ENCODE data around the gene VAMP5. TPM values are rescaled to one million over a fixed set of nuclear protein-coding genes. Genes with fewer than 3 reads are reported as not detected.

VAMP5 gene
- total and polyA plus RNA-seq, 2 donors from 2014 or later: 46.0 to 145 TPM

DNA sequence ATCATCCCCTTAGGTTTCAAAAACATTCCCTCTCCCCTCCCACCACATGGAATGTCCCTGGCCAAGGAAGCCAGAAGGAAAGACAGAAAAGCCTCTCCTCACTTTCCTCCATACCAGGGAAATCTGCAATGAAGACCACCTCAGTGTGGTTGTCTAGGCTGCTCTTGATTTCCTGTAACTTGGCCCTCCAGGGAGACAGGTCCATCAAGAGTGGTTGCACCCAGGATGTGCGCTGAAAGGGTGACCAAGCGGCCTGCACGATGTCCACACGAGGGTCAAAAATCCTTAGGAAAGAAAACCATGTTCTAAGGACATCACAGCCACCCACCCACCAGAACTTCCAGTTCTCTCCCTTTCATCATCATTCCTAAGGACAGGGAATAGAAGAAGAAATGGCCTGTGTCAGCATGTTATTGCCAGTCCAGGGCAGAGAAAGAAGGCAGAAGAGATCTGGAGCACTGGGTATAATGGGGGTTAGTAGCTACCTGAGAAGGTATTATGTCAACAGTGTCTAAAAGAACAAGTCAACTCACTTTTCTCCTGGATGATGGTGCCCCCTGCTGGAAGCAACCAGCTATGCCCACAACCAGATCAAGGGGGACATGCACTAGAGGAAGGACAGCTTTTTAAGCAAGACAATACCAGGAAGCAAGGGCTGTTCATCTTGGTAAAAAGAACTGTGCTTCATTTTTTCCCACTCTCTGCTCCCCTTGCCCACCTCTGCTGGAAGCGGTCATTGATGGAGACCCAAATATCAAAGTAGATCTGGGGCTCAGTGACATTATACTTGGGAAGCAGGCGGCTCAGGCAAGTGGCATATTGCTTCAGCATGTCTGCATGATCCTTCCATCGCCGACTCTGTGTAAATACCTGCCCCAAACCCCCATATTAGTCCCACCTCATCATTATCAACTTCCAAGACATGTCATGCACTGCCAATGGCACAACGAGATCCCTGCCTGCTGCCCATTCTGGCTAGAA lies 32.2 kb upstream of the VAMP5 start:
- H3K36me3 ChIP-seq (ENCODE audit: control insufficient read depth in 2 of 3, insufficient read depth in 3 of 3, low read length in 3 of 3): peaks cover 11 to 43% (median 25%) of the 10 kb centered on the region in 3 donors
- intact Hi-C loops (cut with DNase I): loop anchor here (5.0 kb wide), 1 partner anchor 130 kb away; no protein-coding TSS in a partner anchor

DNA sequence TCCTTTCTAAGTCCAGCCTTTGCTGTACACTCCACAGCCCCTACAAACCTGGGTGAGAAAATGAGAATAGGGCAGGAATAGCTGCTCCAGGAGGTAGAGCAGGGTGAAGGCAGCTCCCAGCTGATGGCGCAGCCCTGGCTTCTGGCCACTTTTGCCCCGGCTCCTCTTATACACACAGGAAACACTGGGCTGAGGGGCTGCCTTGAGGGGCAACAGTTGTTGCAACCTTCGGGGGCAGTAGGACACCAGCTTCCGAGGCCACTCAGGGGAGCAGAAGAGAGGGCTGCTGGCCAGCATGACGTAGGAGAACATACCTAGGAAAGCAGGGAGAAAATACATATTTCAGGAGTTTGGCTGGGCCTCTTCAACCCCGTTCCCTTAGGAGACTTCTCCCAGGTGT lies 31.0 kb upstream of the VAMP5 start:
- FAIRE-seq (no peak), DNase-seq (no peak)
- TF ChIP-seq, protein P1, sequence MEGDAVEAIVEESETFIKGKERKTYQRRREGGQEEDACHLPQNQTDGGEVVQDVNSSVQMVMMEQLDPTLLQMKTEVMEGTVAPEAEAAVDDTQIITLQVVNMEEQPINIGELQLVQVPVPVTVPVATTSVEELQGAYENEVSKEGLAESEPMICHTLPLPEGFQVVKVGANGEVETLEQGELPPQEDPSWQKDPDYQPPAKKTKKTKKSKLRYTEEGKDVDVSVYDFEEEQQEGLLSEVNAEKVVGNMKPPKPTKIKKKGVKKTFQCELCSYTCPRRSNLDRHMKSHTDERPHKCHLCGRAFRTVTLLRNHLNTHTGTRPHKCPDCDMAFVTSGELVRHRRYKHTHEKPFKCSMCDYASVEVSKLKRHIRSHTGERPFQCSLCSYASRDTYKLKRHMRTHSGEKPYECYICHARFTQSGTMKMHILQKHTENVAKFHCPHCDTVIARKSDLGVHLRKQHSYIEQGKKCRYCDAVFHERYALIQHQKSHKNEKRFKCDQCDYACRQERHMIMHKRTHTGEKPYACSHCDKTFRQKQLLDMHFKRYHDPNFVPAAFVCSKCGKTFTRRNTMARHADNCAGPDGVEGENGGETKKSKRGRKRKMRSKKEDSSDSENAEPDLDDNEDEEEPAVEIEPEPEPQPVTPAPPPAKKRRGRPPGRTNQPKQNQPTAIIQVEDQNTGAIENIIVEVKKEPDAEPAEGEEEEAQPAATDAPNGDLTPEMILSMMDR (IDR thresholded peaks at IDR 0.05; ENCODE audit: borderline replicate concordance, extremely low read depth, insufficient read depth): no peak
- no peak overlapping the region for H3K27ac ChIP-seq (ENCODE audit: low read depth in 2 of 2, low read length in 2 of 2)
- no peaks in the 10 kb centered on the region for H3K27me3 ChIP-seq (ENCODE audit: control insufficient read depth, insufficient read depth, low read length)
- no peak overlapping the region for H3K4me3 ChIP-seq (ENCODE audit: low read length in 3 of 3)
- no peaks in the 10 kb centered on the region for H3K9me3 ChIP-seq (ENCODE audit: control insufficient read depth in 2 of 3, insufficient read depth in 1 of 3, low read length in 3 of 3)
- H3K36me3 ChIP-seq (ENCODE audit: control insufficient read depth in 2 of 3, insufficient read depth in 3 of 3, low read length in 3 of 3): peaks cover 11 to 48% (median 28%) of the 10 kb centered on the region in 3 donors
- H3K4me1 ChIP-seq (ENCODE audit: control insufficient read depth in 2 of 3, insufficient read depth in 2 of 3, low read depth in 1 of 3, low read length in 3 of 3): peaks cover 0 to 8% (median 0%) of the 10 kb centered on the region in 3 donors
- H3K9ac ChIP-seq (ENCODE audit: low read length in 3 of 3): no peak overlapping the region
- intact Hi-C loops (cut with DNase I): loop anchor here (5.0 kb wide), 1 partner anchor 131 kb away; no protein-coding TSS in a partner anchor

More for the DNA sequence above, 32.2 kb upstream of the VAMP5 start:
- peaks cover 0 to 8% (median 0%) of the 10 kb centered on the region in 3 donors for H3K4me1 ChIP-seq (ENCODE audit: control insufficient read depth in 2 of 3, insufficient read depth in 2 of 3, low read depth in 1 of 3, low read length in 3 of 3)
- FAIRE-seq: no peak
- H3K9ac ChIP-seq (ENCODE audit: low read length in 3 of 3): no peak overlapping the region
- no peaks in the 10 kb centered on the region for H3K9me3 ChIP-seq (ENCODE audit: control insufficient read depth in 2 of 3, insufficient read depth in 1 of 3, low read length in 3 of 3)
- TF ChIP-seq, protein P1 (IDR thresholded peaks at IDR 0.05; ENCODE audit: borderline replicate concordance, extremely low read depth, insufficient read depth): peak; percentile 96
- H3K27ac ChIP-seq (ENCODE audit: low read depth in 2 of 2, low read length in 2 of 2): no peak overlapping the region
- peak; percentile 87 to 91 (median 88) for DNase-seq
- no peaks in the 10 kb centered on the region for H3K27me3 ChIP-seq (ENCODE audit: control insufficient read depth, insufficient read depth, low read length)
- H3K4me3 ChIP-seq (ENCODE audit: low read length in 3 of 3): no peak overlapping the region

DNA sequence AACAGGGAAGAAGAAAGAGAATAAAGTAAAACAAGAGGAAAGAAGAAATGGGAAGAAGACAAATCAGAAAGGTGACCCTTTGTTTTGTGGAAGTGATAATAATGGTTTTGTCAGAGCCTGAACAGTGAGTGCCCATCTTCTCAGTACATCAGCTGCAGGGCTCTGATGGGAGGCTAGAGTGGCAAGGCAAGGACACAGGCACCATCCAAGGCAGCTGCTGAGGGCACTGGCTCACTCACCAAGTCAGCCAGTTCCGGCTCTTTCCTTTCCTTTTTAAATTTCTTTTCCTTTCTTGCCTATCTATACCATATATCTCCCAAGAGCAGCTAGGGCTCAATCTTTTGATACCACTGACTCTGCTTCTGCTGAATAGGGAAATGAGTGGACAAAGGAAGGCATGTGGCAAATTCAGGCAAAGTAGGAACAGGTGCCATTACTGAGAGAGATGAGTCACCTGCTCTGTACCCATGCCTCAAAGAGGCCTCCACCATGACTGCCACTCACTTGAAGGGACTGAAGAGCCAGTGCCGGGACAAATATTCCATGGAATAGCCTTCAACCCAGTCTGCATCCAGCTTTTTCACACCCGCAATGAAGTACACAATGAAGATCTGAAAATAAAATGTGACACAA lies 29.1 kb upstream of the VAMP5 start:
- no peak for DNase-seq
- H3K4me3 ChIP-seq (ENCODE audit: low read length in 3 of 3): no peak overlapping the region
- H3K36me3 ChIP-seq (ENCODE audit: control insufficient read depth in 2 of 3, insufficient read depth in 3 of 3, low read length in 3 of 3): peaks cover 9 to 54% (median 27%) of the 10 kb centered on the region in 3 donors
- intact Hi-C loops (cut with DNase I): loop anchor here (5.0 kb wide), 1 partner anchor 133 kb away; no protein-coding TSS in a partner anchor
- no peak for FAIRE-seq
- no peaks in the 10 kb centered on the region for H3K27me3 ChIP-seq (ENCODE audit: control insufficient read depth, insufficient read depth, low read length)
- no peak overlapping the region for H3K27ac ChIP-seq (ENCODE audit: low read depth in 2 of 2, low read length in 2 of 2)
- H3K9me3 ChIP-seq (ENCODE audit: control insufficient read depth in 2 of 3, insufficient read depth in 1 of 3, low read length in 3 of 3): no peaks in the 10 kb centered on the region
- peaks cover 0 to 6% (median 3%) of the 10 kb centered on the region in 3 donors for H3K4me1 ChIP-seq (ENCODE audit: control insufficient read depth in 2 of 3, insufficient read depth in 2 of 3, low read depth in 1 of 3, low read length in 3 of 3)
- no peak overlapping the region for H3K9ac ChIP-seq (ENCODE audit: low read length in 3 of 3)
- TF ChIP-seq, protein P1 (IDR thresholded peaks at IDR 0.05; ENCODE audit: borderline replicate concordance, extremely low read depth, insufficient read depth): no peak
